GM12875 (cell line): ENCODE results near the gene KRTAP1-1.
"Not testable (repeated sequence)": the region's sequence is repeated elsewhere in the genome, so short reads cannot be mapped to it uniquely, and the experiment has no call there.

Experiments
- H3K4me3 ChIP-seq: one replicate; pipeline ENCODE4 v1.5.1; 2011; ENCODE audit warnings: low read depth, low read length, control low read depth
- TF ChIP-seq, protein P1 (sequence below): IDR thresholded peaks from 2 replicates; pipeline ENCODE4 v1.5.1; 2011; ENCODE audit warnings: low read depth, mild to moderate bottlenecking, control low read depth, inconsistent platforms, low read length, moderate library complexity, borderline replicate concordance; ENCODE audit not compliant: insufficient read depth

The KRTAP1-1 gene

DNA sequence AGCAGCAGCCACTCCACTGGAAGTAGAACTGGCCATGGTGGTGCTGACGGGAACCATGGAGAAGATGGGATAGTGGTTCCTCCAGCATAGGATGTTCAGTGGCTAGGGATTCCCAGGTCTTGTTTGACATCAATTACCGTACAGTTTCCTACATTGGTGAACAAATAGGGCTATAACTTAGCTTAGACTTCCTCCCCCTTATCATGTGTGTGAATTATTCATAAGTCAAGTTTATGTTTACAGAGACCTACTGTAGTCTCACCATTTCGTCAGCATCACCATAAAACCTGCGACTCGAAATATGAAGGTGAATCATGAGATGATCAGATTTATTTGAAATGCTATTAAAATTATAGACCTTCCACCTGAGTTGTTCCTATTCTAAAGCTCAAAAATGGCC is 17.5 kb upstream of the KRTAP1-1 start:
- TF ChIP-seq, protein P1, sequence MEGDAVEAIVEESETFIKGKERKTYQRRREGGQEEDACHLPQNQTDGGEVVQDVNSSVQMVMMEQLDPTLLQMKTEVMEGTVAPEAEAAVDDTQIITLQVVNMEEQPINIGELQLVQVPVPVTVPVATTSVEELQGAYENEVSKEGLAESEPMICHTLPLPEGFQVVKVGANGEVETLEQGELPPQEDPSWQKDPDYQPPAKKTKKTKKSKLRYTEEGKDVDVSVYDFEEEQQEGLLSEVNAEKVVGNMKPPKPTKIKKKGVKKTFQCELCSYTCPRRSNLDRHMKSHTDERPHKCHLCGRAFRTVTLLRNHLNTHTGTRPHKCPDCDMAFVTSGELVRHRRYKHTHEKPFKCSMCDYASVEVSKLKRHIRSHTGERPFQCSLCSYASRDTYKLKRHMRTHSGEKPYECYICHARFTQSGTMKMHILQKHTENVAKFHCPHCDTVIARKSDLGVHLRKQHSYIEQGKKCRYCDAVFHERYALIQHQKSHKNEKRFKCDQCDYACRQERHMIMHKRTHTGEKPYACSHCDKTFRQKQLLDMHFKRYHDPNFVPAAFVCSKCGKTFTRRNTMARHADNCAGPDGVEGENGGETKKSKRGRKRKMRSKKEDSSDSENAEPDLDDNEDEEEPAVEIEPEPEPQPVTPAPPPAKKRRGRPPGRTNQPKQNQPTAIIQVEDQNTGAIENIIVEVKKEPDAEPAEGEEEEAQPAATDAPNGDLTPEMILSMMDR: no peak
- H3K4me3 ChIP-seq: no peak overlapping the region

DNA sequence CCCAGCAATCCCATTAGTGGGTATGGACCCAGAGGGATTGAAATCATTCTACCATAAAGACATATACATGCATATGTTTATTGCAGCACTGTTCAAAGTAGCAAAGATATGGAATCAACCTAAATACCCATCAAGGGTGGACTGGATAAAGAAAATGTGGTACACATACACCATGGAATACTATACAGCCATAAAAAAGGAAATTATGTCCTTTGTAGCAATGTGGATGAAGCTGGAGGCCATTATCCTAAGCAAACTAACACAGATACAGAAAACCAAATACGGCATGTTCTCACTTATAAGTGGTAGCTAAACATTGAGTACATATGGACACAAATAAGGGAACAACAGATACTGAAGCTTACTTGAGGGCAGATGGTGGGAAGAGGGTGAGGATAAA is 16.3 kb upstream of the KRTAP1-1 start:
- TF ChIP-seq, protein P1: no peak
- H3K4me3 ChIP-seq: no peak overlapping the region

DNA sequence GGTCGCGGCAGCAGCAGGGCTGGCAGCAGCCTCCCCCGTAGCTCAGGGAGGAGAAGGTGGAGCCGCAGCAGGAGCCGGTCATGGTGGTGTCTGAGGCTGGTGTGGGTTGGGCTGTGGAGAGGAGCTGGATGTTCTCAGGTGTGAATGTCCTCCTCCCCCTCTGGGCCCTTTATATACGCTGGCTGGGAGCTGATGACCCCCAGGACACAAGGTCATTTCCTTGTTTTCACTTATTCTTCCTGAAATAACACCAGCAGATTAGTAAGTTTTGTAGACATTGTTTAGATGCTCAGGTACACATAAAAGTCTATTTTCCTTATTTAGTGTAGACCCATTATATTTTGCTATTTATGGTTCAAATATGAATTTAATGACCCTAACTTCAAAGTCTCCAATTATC is 13.9 kb upstream of the KRTAP1-1 start, which contains the start of gene KRTAP2-2:
Gene KRTAP2-2 (minus strand): TSS at position 101 of the 400 bp plus-strand sequence. CDS start 19 bp downstream, at position 82.
- not testable (repeated sequence) for H3K4me3 ChIP-seq

DNA sequence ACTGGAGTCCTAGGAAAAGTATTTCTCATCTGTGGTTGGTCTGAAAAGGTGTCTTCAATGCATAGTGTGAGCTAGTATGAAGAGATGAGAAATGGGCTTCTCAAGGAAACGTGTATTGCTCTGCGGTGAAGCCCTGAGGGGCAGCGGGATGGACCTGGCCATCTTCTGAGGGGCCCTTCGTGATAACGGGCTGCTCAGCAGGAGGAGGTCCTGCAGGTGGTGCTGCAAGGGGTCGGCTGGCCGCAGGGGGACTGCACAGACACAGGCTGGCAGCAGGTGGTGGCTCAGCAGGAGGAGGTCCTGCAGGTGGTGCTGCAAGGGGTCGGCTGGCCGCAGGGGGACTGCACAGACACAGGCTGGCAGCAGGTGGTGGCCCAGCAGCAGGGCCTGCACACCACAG is 13.3 kb upstream of the KRTAP1-1 start:
- H3K4me3 ChIP-seq: not testable (repeated sequence)

DNA sequence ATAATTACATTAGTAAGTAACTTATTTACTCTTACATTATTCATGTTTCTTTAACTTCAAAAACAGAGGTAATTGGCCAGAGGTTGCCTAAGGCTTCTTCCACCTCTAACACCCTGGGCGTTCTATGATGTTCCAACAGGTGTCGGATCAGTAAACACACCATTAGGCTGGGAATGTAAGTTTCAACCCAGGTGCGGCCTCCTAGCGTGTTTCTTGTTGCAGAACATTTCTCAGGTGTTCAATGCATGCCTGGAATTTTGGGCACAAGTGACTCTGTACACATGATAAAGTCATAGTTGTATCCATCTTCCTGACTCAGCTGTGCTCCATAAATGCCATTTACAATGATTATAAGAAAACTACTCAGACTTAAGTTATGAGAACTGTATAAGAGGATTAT is 12.8 kb upstream of the KRTAP1-1 start:
- H3K4me3 ChIP-seq: no peak overlapping the region
- TF ChIP-seq, protein P1: no peak

DNA sequence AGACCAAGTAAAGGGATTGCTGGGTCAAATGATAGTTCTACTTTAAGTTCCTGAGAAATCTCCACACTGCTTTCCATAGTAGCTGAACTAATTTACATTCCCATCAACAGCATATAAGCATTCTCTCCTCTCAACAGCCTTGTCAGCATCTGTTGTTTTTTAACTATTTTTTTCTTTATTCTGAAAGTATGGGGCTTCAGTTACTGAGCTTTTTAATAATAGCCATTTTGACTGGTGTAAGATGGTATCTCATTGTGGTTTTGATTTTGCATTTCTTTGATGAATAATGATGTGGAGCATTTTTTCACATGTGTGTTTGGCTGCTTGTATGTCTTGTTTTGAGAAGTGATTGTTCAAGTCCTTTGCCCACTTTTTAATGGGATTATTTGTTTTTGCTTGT is 11.3 kb upstream of the KRTAP1-1 start:
- no peak overlapping the region for H3K4me3 ChIP-seq
- TF ChIP-seq, protein P1: no peak

DNA sequence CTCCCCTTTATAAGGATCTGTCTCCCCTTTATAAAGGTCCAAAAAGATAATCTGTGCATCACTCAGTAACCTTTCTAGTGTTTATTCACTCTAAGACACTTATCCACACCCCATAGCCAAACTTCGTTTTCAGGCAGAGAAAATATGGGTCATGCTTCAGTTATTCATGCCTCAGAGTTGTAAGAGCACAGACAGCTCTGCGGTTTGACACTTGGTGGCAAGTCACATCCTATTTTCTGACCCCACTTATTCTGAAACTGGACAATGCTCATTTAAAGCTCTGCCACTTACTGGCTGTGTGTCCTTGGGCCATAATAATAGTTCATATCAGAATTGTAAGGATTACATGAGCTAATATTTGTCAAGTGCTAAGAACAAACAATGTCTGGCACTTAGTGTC is 7.9 kb upstream of the KRTAP1-1 start:
- no peak overlapping the region for H3K4me3 ChIP-seq
- TF ChIP-seq, protein P1: no peak

DNA sequence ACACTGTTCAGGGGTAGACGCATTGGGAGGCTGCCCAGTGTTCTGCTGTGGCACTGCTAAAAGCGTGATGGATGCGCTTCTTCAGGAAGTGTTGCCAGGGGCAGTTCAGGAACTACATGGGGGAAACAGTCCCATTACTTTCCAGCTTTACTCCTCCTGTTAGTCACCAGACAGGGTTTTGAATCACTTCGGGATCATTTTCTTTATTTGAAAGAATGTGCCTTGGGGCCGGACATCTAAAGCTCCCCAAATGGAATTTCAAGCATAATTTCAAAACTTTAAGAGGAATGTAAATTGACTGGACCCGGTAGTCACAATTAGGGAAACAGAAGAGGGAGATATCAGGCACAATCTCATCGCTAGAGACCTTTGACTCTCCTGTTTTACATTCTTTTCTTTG is 7.2 kb upstream of the KRTAP1-1 start:
- TF ChIP-seq, protein P1: no peak
- H3K4me3 ChIP-seq: no peak overlapping the region

DNA sequence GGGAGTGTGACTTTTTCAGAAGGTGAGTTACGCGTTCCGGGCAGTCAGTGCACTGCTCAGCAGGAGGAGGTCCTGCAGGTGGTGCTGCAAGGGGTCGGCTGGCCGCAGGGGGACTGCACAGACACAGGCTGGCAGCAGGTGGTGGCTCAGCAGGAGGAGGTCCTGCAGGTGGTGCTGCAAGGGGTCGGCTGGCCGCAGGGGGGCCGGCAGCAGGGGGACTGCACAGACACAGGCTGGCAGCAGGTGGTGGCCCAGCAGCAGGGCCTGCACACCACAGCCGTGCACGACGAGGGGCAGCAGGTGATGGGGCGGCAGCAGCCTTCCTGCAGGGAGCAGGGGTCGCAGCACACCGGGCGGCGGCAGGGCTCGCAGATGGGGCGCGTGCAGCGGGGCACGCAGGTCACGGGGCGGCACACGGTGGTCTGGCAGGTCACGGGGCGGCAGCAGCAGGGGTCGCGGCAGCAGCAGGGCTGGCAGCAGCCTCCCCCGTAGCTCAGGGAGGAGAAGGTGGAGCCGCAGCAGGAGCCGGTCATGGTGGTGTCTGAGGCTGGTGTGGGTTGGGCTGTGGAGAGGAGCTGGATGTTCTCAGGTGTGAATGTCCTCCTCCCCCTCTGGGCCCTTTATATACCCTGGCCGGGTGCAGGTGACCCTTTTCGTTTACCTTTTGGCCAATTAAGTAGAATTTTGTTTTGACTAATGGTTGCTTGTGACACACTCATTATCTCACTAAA is 5.7 kb upstream of the KRTAP1-1 start, which contains the start of gene KRTAP2-1:
Gene KRTAP2-1 (minus strand): TSS at position 582 of the 731 bp plus-strand sequence. CDS start 49 bp downstream, at position 533.
- not testable (repeated sequence) for H3K4me3 ChIP-seq
